Kidney (tissue), 14 donors: Measurements from ENCODE around the gene SORCS3. TPM values are rescaled to one million over a fixed set of nuclear protein-coding genes. Genes with fewer than 3 reads are reported as not detected.

Experiments
- DNase-seq, 5 donors: peaks; one replicate each; pipeline ENCODE4 v3.0.0-alpha.2; 2013 to 2020
- FAIRE-seq: peaks from 2 replicates; lab custom pipeline; 2012; peaks lifted over from hg19 to GRCh38; lab: Jason Lieb, UNC
- H3K27ac ChIP-seq, 2 donors: one replicate each; pipeline ENCODE4 v1.7.0; 2013; ENCODE audit warnings: low read depth in 2 of 2, low read length in 2 of 2, inconsistent platforms in 1 of 2
- H3K27me3 ChIP-seq: one replicate; pipeline ENCODE4 v1.7.1; 2013; ENCODE audit warnings: low read length, inconsistent platforms; ENCODE audit not compliant: control insufficient read depth, insufficient read depth
- H3K36me3 ChIP-seq, 3 donors: one replicate each; pipeline versions ENCODE4 v1.7.0 to v1.7.1; 2013; ENCODE audit warnings: low read length in 3 of 3, control low read depth in 1 of 3, inconsistent platforms in 1 of 3; ENCODE audit not compliant: insufficient read depth in 3 of 3, control insufficient read depth in 2 of 3
- H3K4me1 ChIP-seq, 3 donors: one replicate each; pipeline versions ENCODE4 v1.7.0 to v1.7.1; 2013; ENCODE audit warnings: low read length in 3 of 3, inconsistent platforms in 1 of 3, low read depth in 1 of 3; ENCODE audit not compliant: control insufficient read depth in 2 of 3, insufficient read depth in 2 of 3
- H3K4me3 ChIP-seq, 3 donors: one replicate each; pipeline versions ENCODE4 v1.7.0 to v1.8.1; 2013; ENCODE audit warnings: low read length in 3 of 3, control low read depth in 1 of 3, inconsistent platforms in 1 of 3
- H3K9ac ChIP-seq, 3 donors: one replicate each; pipeline versions ENCODE4 v1.7.0 to v1.7.1; 2013; ENCODE audit warnings: low read length in 3 of 3, control low read depth in 1 of 3, inconsistent platforms in 1 of 3
- H3K9me3 ChIP-seq, 3 donors: one replicate each; pipeline versions ENCODE4 v1.7.0 to v1.7.1; 2013; ENCODE audit warnings: low read length in 3 of 3, control low read depth in 1 of 3, inconsistent platforms in 1 of 3; ENCODE audit not compliant: control insufficient read depth in 2 of 3, insufficient read depth in 1 of 3
- CTCF ChIP-seq: IDR thresholded peaks from 3 replicates; pipeline ENCODE4 v1.5.1; 2012; ENCODE audit warnings: mild to moderate bottlenecking, moderate library complexity, borderline replicate concordance; ENCODE audit not compliant: insufficient read depth; ENCODE audit errors: extremely low read depth
- intact Hi-C: fragments of 100-400 bp; cut with DNase I; formaldehyde crosslinking; loops from one replicate; pipeline ENCODE4 v1.11.1; 2022
- polyA plus RNA-seq: library from polyadenylated mRNA; stranded (reverse); fragments of 350-450 nt; fragmentation: Illumina TruSeq; extraction: RNeasy Lipid Tissue Mini Kit (QIAGEN cat#74804); gene quantifications from one replicate; pipeline ENCODE4 v1.2.3, GENCODE V29; 2014; ENCODE audit warnings: low read depth, low replicate concordance; ENCODE audit not compliant: insufficient read depth
- total RNA-seq: library from RNA; stranded (reverse); fragmentation: NEBNext Ultra II Directional; extraction: Animal tissue kit (Norgen Biotek cat#: 25700); gene quantifications from one replicate; pipeline ENCODE4 v1.2.1, GENCODE V29; 2021
- donor health status: control.
- donor health status: control.
- donor health status: control.
- donor health status: control.
- donor health status: control.
- donor health status: DM: yes; HTN: yes; CAD: no.
- donor health status: Normal renal cell carcinoma (clear cell type).

The SORCS3 gene
- total and polyA plus RNA-seq, 2 donors from 2014 or later: 0.52 to 1.1 TPM

- FAIRE-seq: no peak
- TF ChIP-seq CTCF: no peak
- Histone ChIP-seq H3K36me3 (no peaks in the 10 kb centered on the region), H3K9ac (no peak overlapping the region), H3K4me1 (no peaks in the 10 kb centered on the region), H3K27me3 (no peaks in the 10 kb centered on the region), H3K27ac (no peak overlapping the region), H3K4me3 (no peak overlapping the region), H3K9me3 (no peaks in the 10 kb centered on the region)
- DNase-seq: no peak
- intact Hi-C loops: no loop called here
These were observed 132.0 kb downstream of the SORCS3 start for GRCh38 chr10:104773105-104773504.

- no peak for TF ChIP-seq CTCF
- H3K36me3 ChIP-seq: no peaks in the 10 kb centered on the region
- intact Hi-C loops: no loop called here
- no peaks in the 10 kb centered on the region for H3K27me3 ChIP-seq
- no peak overlapping the region for H3K4me3 ChIP-seq
- no peaks in the 10 kb centered on the region for H3K9me3 ChIP-seq
- DNase-seq (peak in 1 of 5 donors; percentile 27), FAIRE-seq (no peak)
- no peak overlapping the region for H3K27ac ChIP-seq
- no peaks in the 10 kb centered on the region for H3K4me1 ChIP-seq
- H3K9ac ChIP-seq: no peak overlapping the region
These were observed 133.1 kb downstream of the SORCS3 start for GRCh38 chr10:104774234-104774633.

- no peak for TF ChIP-seq CTCF
- H3K36me3 ChIP-seq: no peaks in the 10 kb centered on the region
- H3K27ac ChIP-seq: no peak overlapping the region
- FAIRE-seq (no peak), DNase-seq (no peak)
- no peaks in the 10 kb centered on the region for H3K27me3 ChIP-seq
- H3K9me3 ChIP-seq: no peaks in the 10 kb centered on the region
- intact Hi-C loops: no loop called here
- no peak overlapping the region for H3K4me3 ChIP-seq
- H3K9ac ChIP-seq: no peak overlapping the region
- no peaks in the 10 kb centered on the region for H3K4me1 ChIP-seq
These were observed 136.2 kb downstream of the SORCS3 start for GRCh38 chr10:104777086-104777799.
